Pancreas (tissue), 10 donors: ENCODE results near the gene MATN4. TPM values are rescaled to one million over a fixed set of nuclear protein-coding genes. Genes with fewer than 3 reads are reported as not detected.

Experiments
- ATAC-seq, 4 donors: fragments of 200-7000 bp; cut with Tn5 transposase; one replicate each; pipeline versions ENCODE4 v1.8.0 to v1.9.1; 2020; ENCODE audit warnings: mild to moderate bottlenecking in 4 of 4, moderate library complexity in 4 of 4
- DNase-seq, 6 donors: peaks; one replicate each; pipeline ENCODE4 v3.0.0-alpha.2; 2020
- FAIRE-seq: peaks from 2 replicates; lab custom pipeline; 2012; peaks lifted over from hg19 to GRCh38; lab: Jason Lieb, UNC
- H3K27ac ChIP-seq, 4 donors: fragments of 200-600 bp; sonication (generic); 1 replicate in 3 of 4; 2 replicates in 1 of 4; pipeline versions ENCODE4 v1.5.0 to v1.8.0; 2020
- H3K27me3 ChIP-seq, 4 donors: fragments of 200-600 bp; one replicate each; pipeline ENCODE4 v1.8.0; 2021
- H3K36me3 ChIP-seq, 3 donors: fragments of 200-600 bp; sonication (generic) in 1 of 3; one replicate each; pipeline versions ENCODE4 v1.5.0 to v1.8.0; 2020 to 2021
- H3K4me1 ChIP-seq, 3 donors: fragments of 200-600 bp; one replicate each; pipeline ENCODE4 v1.8.0; 2021
- H3K4me3 ChIP-seq, 4 donors: fragments of 200-600 bp; sonication (generic) in 2 of 4; one replicate each; pipeline versions ENCODE4 v1.5.0 to v1.8.0; 2020 to 2021
- H3K9me3 ChIP-seq, 4 donors: fragments of 200-600 bp; one replicate each; pipeline ENCODE4 v1.8.0; 2021
- CTCF ChIP-seq, 4 donors: fragments of 200-600 bp; sonication (generic) in 3 of 4; IDR thresholded peaks; one replicate each; pipeline versions ENCODE4 v1.5.0 to v1.8.0; 2021; ENCODE audit warnings: antibody characterized with exemption in 4 of 4
- WGBS, 2 donors: extraction: QIAGEN DNeasy Blood & Tissue Kit; methylation state at CpG; one replicate each; pipeline ENCODE4 v1.1.7; 2013; 5-methylcytosine and 5-hydroxymethylcytosine counted together
- intact Hi-C, 3 donors: fragments of 100-400 bp; cut with DNase I; formaldehyde crosslinking; loops; one replicate each; pipeline versions ENCODE4 v1.11.1 to v1.14.2; 2022
- polyA plus RNA-seq, 2 donors: library from polyadenylated mRNA; stranded (reverse); fragments of 200-250 nt; gene quantifications; one replicate each; pipeline ENCODE4 v1.2.3, GENCODE V29; 2013
- total RNA-seq, 6 donors: library from RNA; stranded (reverse); fragmentation: NEBNext Ultra II Directional in 4 of 6; extraction: Animal tissue kit (Norgen Biotek cat#: 25700) in 4 of 6; gene quantifications; one replicate each; pipeline versions ENCODE4 v1.2.1 to v1.2.4, GENCODE V29; 2021 to 2023
- donor health status: healthy with polysubstance abuse.
- donor health status: DM: no; HTN: no; CAD: no; lungs with moderate emphysema.
- donor health status: DM: no; HTN: no; CAD: no.
- donor health status: control.
- donor health status: control.
- donor health status: Bipolar disorder and iron deficiency.
- donor health status: DM: yes; HTN: yes; CAD: no.
- donor health status: DM: no; HTN: no; CAD: no.
- donor health status: DM: no; HTN: no; CAD: no.
- donor health status: DM: yes; HTN: yes; CAD: no.

Gene MATN4
- total and polyA plus RNA-seq, 8 donors = 0.89 to 6.4 (median 2.3) TPM

- no peaks in the 10 kb centered on the region for H3K27me3 ChIP-seq
- no peaks in the 10 kb centered on the region for H3K36me3 ChIP-seq
- no peaks in the 10 kb centered on the region for H3K9me3 ChIP-seq
- H3K4me3 ChIP-seq = no peak overlapping the region
- intact Hi-C loops = loop anchor here in 1 of 3 donors (10.0 kb wide), 1 partner anchor 164 kb away; the partner anchor contains the start of gene WFDC12
- no peak for TF ChIP-seq CTCF (IDR thresholded peaks at IDR 0.05)
- FAIRE-seq (no peak), ATAC-seq (no peak), DNase-seq (no peak)
- H3K4me1 ChIP-seq = peaks cover 0 to 5% (median 0%) of the 10 kb centered on the region in 3 donors
- 87 to 88% methylated on average over 5 of the region's 5 CpGs for WGBS, 2 donors
- H3K27ac ChIP-seq = no peak overlapping the region
Measured at GRCh38 chr20:45288860-45289259, 19.2 kb downstream of the MATN4 start.

GRCh38 chr20:45288376-45288775 lies 19.7 kb downstream of the MATN4 start:
- intact Hi-C loops = loop anchor here in 1 of 3 donors (10.0 kb wide), 1 partner anchor 164 kb away; the partner anchor contains the start of gene WFDC12
- no peak for TF ChIP-seq CTCF (IDR thresholded peaks at IDR 0.05)
- 76 to 77% methylated on average over 4 of the region's 4 CpGs for WGBS, 2 donors
- ATAC-seq = no peak
- H3K27me3 ChIP-seq = no peaks in the 10 kb centered on the region
- FAIRE-seq = no peak
- no peaks in the 10 kb centered on the region for H3K36me3 ChIP-seq
- DNase-seq = no peak
- peaks cover 0 to 5% (median 0%) of the 10 kb centered on the region in 3 donors for H3K4me1 ChIP-seq
- no peak overlapping the region for H3K27ac ChIP-seq
- no peaks in the 10 kb centered on the region for H3K9me3 ChIP-seq
- H3K4me3 ChIP-seq = no peak overlapping the region

- Histone ChIP-seq H3K9me3 (no peaks in the 10 kb centered on the region), H3K27ac (no peak overlapping the region), H3K36me3 (no peaks in the 10 kb centered on the region), H3K4me1 (no peaks in the 10 kb centered on the region), H3K4me3 (no peak overlapping the region), H3K27me3 (no peaks in the 10 kb centered on the region)
- intact Hi-C loops = loop anchor here in 1 of 3 donors (10.0 kb wide), 1 partner anchor 159 kb away; the partner anchor contains the start of gene WFDC12
- DNase-seq (no peak), ATAC-seq (no peak), FAIRE-seq (no peak)
- TF ChIP-seq CTCF (IDR thresholded peaks at IDR 0.05) = no peak
- WGBS, 2 donors = 32 to 55% methylated on average over 4 of the region's 4 CpGs
Measured at GRCh38 chr20:45283551-45284057, 24.5 kb downstream of the MATN4 start.

- intact Hi-C loops = loop anchor here in 1 of 3 donors (10.0 kb wide), 1 partner anchor 158 kb away; the partner anchor contains the start of gene WFDC12
- DNase-seq (no peak), ATAC-seq (no peak), FAIRE-seq (no peak)
- Histone ChIP-seq H3K4me3 (no peak overlapping the region), H3K36me3 (no peaks in the 10 kb centered on the region), H3K27me3 (no peaks in the 10 kb centered on the region), H3K4me1 (no peaks in the 10 kb centered on the region), H3K27ac (no peak overlapping the region), H3K9me3 (no peaks in the 10 kb centered on the region)
- 60 to 75% methylated on average over 7 of the region's 7 CpGs for WGBS, 2 donors
- no peak for TF ChIP-seq CTCF (IDR thresholded peaks at IDR 0.05)
Measured at GRCh38 chr20:45282700-45283550, 25.2 kb downstream of the MATN4 start.
